Right lobe of liver (tissue), 4 donors: Measurements from ENCODE around the gene LDB3.

Experiments used
- POLR2A ChIP-seq: fragments of 450-650 bp; IDR thresholded peaks from one replicate; pipeline ENCODE4 v1.6.1; 2017; ENCODE audit warnings: antibody characterized with exemption, mild to moderate bottlenecking
- TF ChIP-seq, protein P1 (sequence below), 4 donors: fragments of 200-600 bp in 3 of 4; fragments of 450-650 bp in 1 of 4; IDR thresholded peaks; one replicate each; pipeline versions ENCODE4 v1.5.1 to v1.8.0; 2016 to 2022; ENCODE audit warnings: antibody characterized with exemption in 4 of 4, mild to moderate bottlenecking in 2 of 4
- donor health status: DM: no; HTN: no; CAD: no.
- donor health status: DM: no; HTN: no; CAD: no.
- donor health status: DM: no; HTN: yes; CAD: no.

DNA sequence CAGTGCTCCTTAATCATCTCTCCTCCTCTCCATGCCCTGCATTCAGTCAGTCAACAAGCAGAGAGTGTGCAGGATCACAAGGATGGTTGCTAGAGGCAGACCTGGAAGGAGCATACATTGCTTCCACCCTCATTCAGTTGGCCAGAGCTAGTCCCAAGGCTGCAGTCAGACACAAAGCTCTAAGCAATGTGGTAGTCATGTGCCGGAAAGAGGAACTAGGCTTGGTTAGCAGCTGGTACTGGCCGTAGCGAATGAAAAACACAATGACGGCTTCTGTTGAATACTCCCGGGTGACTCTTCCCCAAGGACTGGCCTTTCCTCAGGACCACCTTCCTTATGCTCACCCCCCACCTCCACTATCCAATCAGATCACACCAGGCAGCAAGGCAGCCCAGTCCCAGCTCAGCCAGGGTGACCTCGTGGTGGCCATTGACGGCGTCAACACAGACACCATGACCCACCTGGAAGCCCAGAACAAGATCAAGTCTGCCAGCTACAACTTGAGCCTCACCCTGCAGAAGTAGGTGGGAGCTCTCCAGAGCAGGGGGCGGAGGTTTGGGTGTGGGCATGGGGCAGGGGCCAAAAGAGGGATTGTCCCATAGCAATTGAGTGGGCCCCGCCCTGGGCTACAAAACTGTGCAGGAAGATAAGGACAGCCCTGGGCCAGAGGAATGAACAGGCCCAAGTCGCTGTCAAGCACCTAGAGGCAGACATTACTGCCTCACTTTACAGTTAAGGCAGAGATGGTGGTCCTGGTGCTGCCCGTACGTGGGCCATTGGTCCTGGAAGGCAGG lies 10.9 kb downstream of the LDB3 start:
- TF ChIP-seq, protein P1, sequence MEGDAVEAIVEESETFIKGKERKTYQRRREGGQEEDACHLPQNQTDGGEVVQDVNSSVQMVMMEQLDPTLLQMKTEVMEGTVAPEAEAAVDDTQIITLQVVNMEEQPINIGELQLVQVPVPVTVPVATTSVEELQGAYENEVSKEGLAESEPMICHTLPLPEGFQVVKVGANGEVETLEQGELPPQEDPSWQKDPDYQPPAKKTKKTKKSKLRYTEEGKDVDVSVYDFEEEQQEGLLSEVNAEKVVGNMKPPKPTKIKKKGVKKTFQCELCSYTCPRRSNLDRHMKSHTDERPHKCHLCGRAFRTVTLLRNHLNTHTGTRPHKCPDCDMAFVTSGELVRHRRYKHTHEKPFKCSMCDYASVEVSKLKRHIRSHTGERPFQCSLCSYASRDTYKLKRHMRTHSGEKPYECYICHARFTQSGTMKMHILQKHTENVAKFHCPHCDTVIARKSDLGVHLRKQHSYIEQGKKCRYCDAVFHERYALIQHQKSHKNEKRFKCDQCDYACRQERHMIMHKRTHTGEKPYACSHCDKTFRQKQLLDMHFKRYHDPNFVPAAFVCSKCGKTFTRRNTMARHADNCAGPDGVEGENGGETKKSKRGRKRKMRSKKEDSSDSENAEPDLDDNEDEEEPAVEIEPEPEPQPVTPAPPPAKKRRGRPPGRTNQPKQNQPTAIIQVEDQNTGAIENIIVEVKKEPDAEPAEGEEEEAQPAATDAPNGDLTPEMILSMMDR (IDR thresholded peaks at IDR 0.05) = no peak
- TF ChIP-seq POLR2A = no peak
